ENCODE results near the gene DLG4. TPM values are rescaled to one million over a fixed set of nuclear protein-coding genes. Genes with fewer than 3 reads are reported as not detected.

Gene DLG4
- total RNA-seq, 1 experiment from 2014 or later = 38.3 TPM

GRCh38 chr17:7213895-7214299, 5.7 kb downstream of the DLG4 start:
- H3K79me1 ChIP-seq (ENCODE audit: insufficient read depth, low read depth, low read length, poor library complexity, severe bottlenecking) = peaks cover 2% of the 10 kb centered on the region
- Mint-ChIP-seq H3K4me3 (peak overlapping the region; percentile 71 to 91), H3K27ac (peak overlapping the region; percentile 96 to 100 (median 99)), H3K4me1 (peaks cover 59 to 73% of the 10 kb centered on the region in 2 experiments), H3K9me3 (no peaks in the 10 kb centered on the region), H3K27me3 (ENCODE audit: low read depth) (no peaks in the 10 kb centered on the region; the same call in 1 of the 2 replicates), H3K36me3 (ENCODE audit: insufficient read depth in 1 of 3, low read depth in 3 of 3) (peaks cover 0 to 3% (median 0%) of the 10 kb centered on the region in 3 experiments; a peak in 3 of 7 replicates)
- no peak overlapping the region for H2BK12ac ChIP-seq (ENCODE audit: insufficient read length, low read depth, low read length)
- H2BK20ac ChIP-seq (ENCODE audit: low read depth, low read length, poor library complexity, severe bottlenecking) = no peak overlapping the region
- H2BK15ac ChIP-seq (ENCODE audit: low read depth, low read length) = no peak overlapping the region
- H4K91ac ChIP-seq (ENCODE audit: insufficient read length, low read depth, low read length) = no peak overlapping the region
- no peak overlapping the region for H4K5ac ChIP-seq (ENCODE audit: insufficient read length, low read depth, low read length)
- no peak overlapping the region for H2AFZ ChIP-seq (ENCODE audit: low read length)
- H3K27me3 ChIP-seq (ENCODE audit: insufficient read depth, low read length) = no peaks in the 10 kb centered on the region
- no peak overlapping the region for H3K56ac ChIP-seq (ENCODE audit: insufficient read length, low read depth, low read length)
- no peak overlapping the region; the same call in 1 of the 2 replicates for H3K4ac ChIP-seq (ENCODE audit: low read depth, low read length)
- H2BK120ac ChIP-seq (ENCODE audit: low read depth, low read length, poor library complexity, severe bottlenecking) = no peak overlapping the region
- no peaks in the 10 kb centered on the region for H3K9me3 ChIP-seq (ENCODE audit: control insufficient read depth, low read depth, low read length)
- peak overlapping the region; percentile 79; the same call in 1 of the 2 replicates for H3K14ac ChIP-seq (ENCODE audit: insufficient read depth, low read length)
- DNase-seq = peak; percentile 99
- no peak overlapping the region for H3K23ac ChIP-seq (ENCODE audit: insufficient read length, low read depth, low read length)
- H3K9ac ChIP-seq (ENCODE audit: extremely low read depth, insufficient read length, low read length) = no peak overlapping the region
- no peak overlapping the region for H2AK5ac ChIP-seq (ENCODE audit: insufficient read length, low read length)
- H2BK5ac ChIP-seq (ENCODE audit: insufficient read length, low read length) = no peak overlapping the region
- WGBS (ENCODE audit: extremely low coverage, insufficient read length, low lambda C conversion rate) = no CpG with 5 or more reads among the region's 15 CpGs
- peaks cover 6% of the 10 kb centered on the region; the same call in 1 of the 2 replicates for H3K4me1 ChIP-seq (ENCODE audit: insufficient read depth, low read length)
- no peak overlapping the region for H3K27ac ChIP-seq (ENCODE audit: insufficient read length, low read depth, low read length)
- H3K18ac ChIP-seq (ENCODE audit: insufficient read length, low read depth, low read length) = peak overlapping the region; percentile 94
- H3K23me2 ChIP-seq (ENCODE audit: insufficient read length, low read depth, low read length, poor library complexity, severe bottlenecking) = peaks cover 23% of the 10 kb centered on the region
- peaks cover 3% of the 10 kb centered on the region; the same call in 1 of the 2 replicates for H3K79me2 ChIP-seq (ENCODE audit: insufficient read depth, low read length)
- H3T11ph ChIP-seq (ENCODE audit: low read length) = peak overlapping the region; percentile 24
- TF ChIP-seq, protein P1, sequence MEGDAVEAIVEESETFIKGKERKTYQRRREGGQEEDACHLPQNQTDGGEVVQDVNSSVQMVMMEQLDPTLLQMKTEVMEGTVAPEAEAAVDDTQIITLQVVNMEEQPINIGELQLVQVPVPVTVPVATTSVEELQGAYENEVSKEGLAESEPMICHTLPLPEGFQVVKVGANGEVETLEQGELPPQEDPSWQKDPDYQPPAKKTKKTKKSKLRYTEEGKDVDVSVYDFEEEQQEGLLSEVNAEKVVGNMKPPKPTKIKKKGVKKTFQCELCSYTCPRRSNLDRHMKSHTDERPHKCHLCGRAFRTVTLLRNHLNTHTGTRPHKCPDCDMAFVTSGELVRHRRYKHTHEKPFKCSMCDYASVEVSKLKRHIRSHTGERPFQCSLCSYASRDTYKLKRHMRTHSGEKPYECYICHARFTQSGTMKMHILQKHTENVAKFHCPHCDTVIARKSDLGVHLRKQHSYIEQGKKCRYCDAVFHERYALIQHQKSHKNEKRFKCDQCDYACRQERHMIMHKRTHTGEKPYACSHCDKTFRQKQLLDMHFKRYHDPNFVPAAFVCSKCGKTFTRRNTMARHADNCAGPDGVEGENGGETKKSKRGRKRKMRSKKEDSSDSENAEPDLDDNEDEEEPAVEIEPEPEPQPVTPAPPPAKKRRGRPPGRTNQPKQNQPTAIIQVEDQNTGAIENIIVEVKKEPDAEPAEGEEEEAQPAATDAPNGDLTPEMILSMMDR (conservative IDR thresholded peaks at IDR 0.05) = peak; percentile 88
- peak overlapping the region; percentile 31 for H3K4me2 ChIP-seq (ENCODE audit: insufficient read depth, insufficient read length, low read length)
- no peaks in the 10 kb centered on the region for H4K20me1 ChIP-seq (ENCODE audit: control insufficient read depth, insufficient read depth, insufficient read length)
- H4K8ac ChIP-seq (replicated peaks; ENCODE audit: insufficient read length, low read depth, low read length) = no peak overlapping the region

Measured in H9 (cell line).